ENCODE results near the gene CXorf49B.

The CXorf49B gene

DNA sequence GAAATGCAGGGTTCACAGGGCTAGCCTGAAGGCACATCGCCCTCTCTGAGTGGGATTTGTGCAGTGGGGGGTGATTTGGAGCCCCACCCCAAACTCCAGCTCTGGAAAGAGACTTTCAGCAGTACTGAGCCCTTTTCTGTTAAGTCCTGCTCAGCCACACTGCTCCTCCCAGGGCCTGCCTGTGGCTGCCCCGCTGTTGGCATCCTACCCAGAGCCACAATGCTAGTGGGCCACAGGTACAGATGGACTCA lies 52.7 kb downstream of the CXorf49B start:
- DNase-seq (ENCODE audit: low read depth in 2 of 2): no peak
